ENCODE data around the gene PAM16.

PAM16 gene

GRCh38 chr16:4369007-4369733 lies 18.0 kb upstream of the PAM16 start:
- Histone ChIP-seq H3K36me3 (ENCODE audit: insufficient read depth, low read length) (no peaks in the 10 kb centered on the region), H3K79me2 (ENCODE audit: control insufficient read depth, insufficient read depth, low read length, unreplicated experiment) (peaks cover 24% of the 10 kb centered on the region), H3K27me3 (ENCODE audit: insufficient read depth, low read length) (no peaks in the 10 kb centered on the region), H2AFZ (ENCODE audit: low read length, unreplicated experiment) (no peak overlapping the region), H3K27ac (ENCODE audit: low read depth, low read length) (no peak overlapping the region), H3K4me1 (ENCODE audit: control insufficient read depth, insufficient read depth, low read length, unreplicated experiment) (peaks cover 34% of the 10 kb centered on the region), H3K4me3 (ENCODE audit: low read depth, low read length) (no peak overlapping the region)

GRCh38 chr16:4367393-4367856 lies 16.3 kb upstream of the PAM16 start:
- no peak overlapping the region for H2AFZ ChIP-seq (ENCODE audit: low read length, unreplicated experiment)
- H3K36me3 ChIP-seq (ENCODE audit: insufficient read depth, low read length): no peaks in the 10 kb centered on the region
- peaks cover 34% of the 10 kb centered on the region for H3K4me1 ChIP-seq (ENCODE audit: control insufficient read depth, insufficient read depth, low read length, unreplicated experiment)
- H3K27me3 ChIP-seq (ENCODE audit: insufficient read depth, low read length): no peaks in the 10 kb centered on the region
- peaks cover 8% of the 10 kb centered on the region for H3K79me2 ChIP-seq (ENCODE audit: control insufficient read depth, insufficient read depth, low read length, unreplicated experiment)
- H3K4me3 ChIP-seq (ENCODE audit: low read depth, low read length): no peak overlapping the region
- H3K27ac ChIP-seq (ENCODE audit: low read depth, low read length): no peak overlapping the region

DNA sequence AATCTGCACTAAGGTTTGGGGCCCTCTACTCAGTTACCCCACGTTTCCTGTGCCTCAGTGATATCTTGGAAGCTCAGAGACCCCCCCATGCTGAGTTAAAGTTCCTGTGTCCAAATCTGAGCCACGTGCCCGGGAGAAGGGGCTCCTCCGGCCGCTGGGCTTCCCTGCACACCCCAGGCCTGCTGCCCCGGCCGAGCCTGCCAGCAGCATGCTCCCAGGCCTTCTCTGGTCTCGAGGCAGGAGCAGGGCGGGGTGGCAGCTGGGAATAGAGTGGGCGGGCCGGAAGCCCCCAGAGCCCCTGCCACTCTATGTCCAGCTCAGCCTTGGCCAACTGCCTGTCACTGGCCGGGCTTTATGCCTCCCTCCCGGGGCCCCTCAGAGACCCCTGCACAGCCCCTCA lies 14.9 kb upstream of the PAM16 start:
- no peaks in the 10 kb centered on the region for H3K79me2 ChIP-seq (ENCODE audit: control insufficient read depth, insufficient read depth, low read length, unreplicated experiment)
- H3K4me1 ChIP-seq (ENCODE audit: control insufficient read depth, insufficient read depth, low read length, unreplicated experiment): peaks cover 29% of the 10 kb centered on the region
- H3K27ac ChIP-seq (ENCODE audit: low read depth, low read length): no peak overlapping the region
- no peaks in the 10 kb centered on the region for H3K27me3 ChIP-seq (ENCODE audit: insufficient read depth, low read length)
- no peak overlapping the region for H3K4me3 ChIP-seq (ENCODE audit: low read depth, low read length)
- H3K36me3 ChIP-seq (ENCODE audit: insufficient read depth, low read length): no peaks in the 10 kb centered on the region
- H2AFZ ChIP-seq (ENCODE audit: low read length, unreplicated experiment): no peak overlapping the region

DNA sequence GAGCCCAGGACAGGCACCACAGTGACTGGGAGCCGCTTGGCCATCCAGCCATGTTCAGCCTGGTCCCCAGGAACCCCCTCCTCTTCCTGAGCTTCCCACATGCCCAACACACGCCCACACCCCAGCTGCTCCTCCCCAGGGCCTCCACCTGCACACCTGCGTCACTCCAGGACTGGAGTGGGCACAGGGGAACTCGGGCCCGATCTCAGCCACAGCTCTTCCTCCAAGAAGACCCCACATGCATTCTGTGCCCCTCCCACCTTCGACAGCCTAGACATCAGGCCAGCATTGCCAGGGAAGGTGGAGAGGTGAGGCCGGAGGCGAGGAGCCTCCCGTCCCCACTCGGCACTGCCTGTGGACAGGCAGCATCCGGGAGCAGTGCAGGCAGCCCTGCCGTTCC lies 14.5 kb upstream of the PAM16 start:
- Histone ChIP-seq H3K36me3 (ENCODE audit: insufficient read depth, low read length) (no peaks in the 10 kb centered on the region), H2AFZ (ENCODE audit: low read length, unreplicated experiment) (no peak overlapping the region), H3K4me1 (ENCODE audit: control insufficient read depth, insufficient read depth, low read length, unreplicated experiment) (peaks cover 25% of the 10 kb centered on the region), H3K27me3 (ENCODE audit: insufficient read depth, low read length) (no peaks in the 10 kb centered on the region), H3K27ac (ENCODE audit: low read depth, low read length) (no peak overlapping the region), H3K79me2 (ENCODE audit: control insufficient read depth, insufficient read depth, low read length, unreplicated experiment) (no peaks in the 10 kb centered on the region), H3K4me3 (ENCODE audit: low read depth, low read length) (no peak overlapping the region)

- no peaks in the 10 kb centered on the region for H3K27me3 ChIP-seq (ENCODE audit: insufficient read depth, low read length)
- no peak overlapping the region for H3K27ac ChIP-seq (ENCODE audit: low read depth, low read length)
- H3K4me1 ChIP-seq (ENCODE audit: control insufficient read depth, insufficient read depth, low read length, unreplicated experiment): peaks cover 19% of the 10 kb centered on the region
- no peaks in the 10 kb centered on the region for H3K36me3 ChIP-seq (ENCODE audit: insufficient read depth, low read length)
- H3K4me3 ChIP-seq (ENCODE audit: low read depth, low read length): no peak overlapping the region
- no peaks in the 10 kb centered on the region for H3K79me2 ChIP-seq (ENCODE audit: control insufficient read depth, insufficient read depth, low read length, unreplicated experiment)
- H2AFZ ChIP-seq (ENCODE audit: low read length, unreplicated experiment): no peak overlapping the region
These were observed 13.9 kb upstream of the PAM16 start for GRCh38 chr16:4365014-4365406.

DNA sequence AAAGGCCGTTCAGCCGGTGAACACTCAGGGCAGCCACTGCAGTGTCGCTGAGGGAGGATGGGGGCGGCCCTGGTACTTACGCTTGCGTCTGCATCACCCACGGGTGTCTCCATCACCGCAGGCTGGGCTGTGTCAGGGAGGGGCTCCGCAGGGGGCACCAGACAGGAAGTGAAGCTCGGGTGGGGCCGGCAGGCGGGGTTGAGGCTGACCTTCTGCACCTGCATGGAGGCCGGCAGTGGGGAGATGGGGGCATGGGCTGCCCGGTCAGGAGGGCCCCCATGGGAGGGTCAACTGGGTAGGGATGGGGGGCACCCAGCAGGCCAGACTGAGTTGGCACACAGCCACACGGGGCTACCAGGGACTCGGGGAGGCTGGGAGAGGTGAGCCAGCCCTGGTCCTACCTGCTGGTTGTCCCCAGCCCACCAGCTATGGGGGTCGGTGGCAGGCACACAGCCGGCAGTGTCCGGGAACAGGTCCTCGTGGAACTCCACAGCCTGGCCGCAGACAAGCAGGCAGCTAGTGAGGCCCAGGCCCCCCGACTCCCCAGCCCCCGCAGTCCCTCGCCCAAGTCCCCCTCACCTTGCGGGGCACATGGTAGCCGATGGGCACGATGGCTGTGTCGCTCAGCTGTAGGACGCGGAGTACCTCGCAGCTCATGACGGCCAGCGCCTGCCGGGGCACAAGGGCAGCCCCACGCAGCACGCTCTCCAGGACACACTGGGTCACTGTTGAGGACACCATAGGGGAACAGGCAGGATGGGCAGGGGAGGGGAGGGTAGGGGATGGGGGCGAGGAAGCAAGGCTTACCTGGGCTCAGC lies 13.3 kb upstream of the PAM16 start:
- Histone ChIP-seq H2AFZ (ENCODE audit: low read length, unreplicated experiment) (no peak overlapping the region), H3K79me2 (ENCODE audit: control insufficient read depth, insufficient read depth, low read length, unreplicated experiment) (no peaks in the 10 kb centered on the region), H3K36me3 (ENCODE audit: insufficient read depth, low read length) (no peaks in the 10 kb centered on the region), H3K4me3 (ENCODE audit: low read depth, low read length) (no peak overlapping the region), H3K27me3 (ENCODE audit: insufficient read depth, low read length) (no peaks in the 10 kb centered on the region), H3K27ac (ENCODE audit: low read depth, low read length) (no peak overlapping the region), H3K4me1 (ENCODE audit: control insufficient read depth, insufficient read depth, low read length, unreplicated experiment) (peaks cover 13% of the 10 kb centered on the region)

- no peak overlapping the region for H3K27ac ChIP-seq (ENCODE audit: low read depth, low read length)
- H3K79me2 ChIP-seq (ENCODE audit: control insufficient read depth, insufficient read depth, low read length, unreplicated experiment): no peaks in the 10 kb centered on the region
- no peaks in the 10 kb centered on the region for H3K36me3 ChIP-seq (ENCODE audit: insufficient read depth, low read length)
- H3K4me3 ChIP-seq (ENCODE audit: low read depth, low read length): no peak overlapping the region
- H2AFZ ChIP-seq (ENCODE audit: low read length, unreplicated experiment): no peak overlapping the region
- peaks cover 4% of the 10 kb centered on the region for H3K4me1 ChIP-seq (ENCODE audit: control insufficient read depth, insufficient read depth, low read length, unreplicated experiment)
- H3K27me3 ChIP-seq (ENCODE audit: insufficient read depth, low read length): no peaks in the 10 kb centered on the region
These were observed 11.5 kb upstream of the PAM16 start for GRCh38 chr16:4362476-4363135.

DNA sequence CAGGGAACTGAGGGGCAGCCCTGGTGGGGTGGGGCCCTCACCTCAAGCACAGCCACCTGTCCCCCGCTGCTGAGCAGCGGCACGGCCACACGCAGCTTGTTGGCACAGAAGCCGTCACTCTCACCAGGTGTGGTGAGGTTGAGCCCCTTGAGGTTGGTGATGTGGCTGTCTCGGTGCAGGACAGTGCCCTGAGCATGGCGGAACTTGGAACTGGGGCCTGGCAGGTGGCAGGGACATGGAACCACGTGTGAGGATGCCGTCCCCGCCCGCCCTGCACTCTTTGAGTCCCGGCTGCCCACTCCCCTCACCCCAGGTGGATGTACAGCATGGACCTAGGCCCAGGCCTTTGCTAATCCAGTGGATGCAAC lies 10.8 kb upstream of the PAM16 start:
- Histone ChIP-seq H3K36me3 (ENCODE audit: insufficient read depth, low read length) (no peaks in the 10 kb centered on the region), H2AFZ (ENCODE audit: low read length, unreplicated experiment) (no peak overlapping the region), H3K4me1 (ENCODE audit: control insufficient read depth, insufficient read depth, low read length, unreplicated experiment) (peaks cover 2% of the 10 kb centered on the region), H3K79me2 (ENCODE audit: control insufficient read depth, insufficient read depth, low read length, unreplicated experiment) (no peaks in the 10 kb centered on the region), H3K27ac (ENCODE audit: low read depth, low read length) (no peak overlapping the region), H3K4me3 (ENCODE audit: low read depth, low read length) (no peak overlapping the region), H3K27me3 (ENCODE audit: insufficient read depth, low read length) (no peaks in the 10 kb centered on the region)

GRCh38 chr16:4361033-4361943 lies 10.2 kb upstream of the PAM16 start:
- H3K79me2 ChIP-seq (ENCODE audit: control insufficient read depth, insufficient read depth, low read length, unreplicated experiment): no peaks in the 10 kb centered on the region
- H3K27ac ChIP-seq (ENCODE audit: low read depth, low read length): no peak overlapping the region
- H3K4me3 ChIP-seq (ENCODE audit: low read depth, low read length): no peak overlapping the region
- H2AFZ ChIP-seq (ENCODE audit: low read length, unreplicated experiment): no peak overlapping the region
- no peaks in the 10 kb centered on the region for H3K36me3 ChIP-seq (ENCODE audit: insufficient read depth, low read length)
- no peaks in the 10 kb centered on the region for H3K27me3 ChIP-seq (ENCODE audit: insufficient read depth, low read length)
- H3K4me1 ChIP-seq (ENCODE audit: control insufficient read depth, insufficient read depth, low read length, unreplicated experiment): no peaks in the 10 kb centered on the region

- Histone ChIP-seq H3K27me3 (ENCODE audit: insufficient read depth, low read length) (no peaks in the 10 kb centered on the region), H3K4me1 (ENCODE audit: control insufficient read depth, insufficient read depth, low read length, unreplicated experiment) (no peaks in the 10 kb centered on the region), H2AFZ (ENCODE audit: low read length, unreplicated experiment) (no peak overlapping the region), H3K27ac (ENCODE audit: low read depth, low read length) (no peak overlapping the region), H3K36me3 (ENCODE audit: insufficient read depth, low read length) (no peaks in the 10 kb centered on the region), H3K79me2 (ENCODE audit: control insufficient read depth, insufficient read depth, low read length, unreplicated experiment) (no peaks in the 10 kb centered on the region), H3K4me3 (ENCODE audit: low read depth, low read length) (no peak overlapping the region)
These were observed 9.5 kb upstream of the PAM16 start for GRCh38 chr16:4360538-4361021.
